ENCODE data around the gene CTDSPL2. TPM values are rescaled to one million over a fixed set of nuclear protein-coding genes. Genes with fewer than 3 reads are reported as not detected.

CTDSPL2 gene
- total and polyA plus RNA-seq, 2 of the 8 experiments (the other 6 are each of a cell fraction or from before 2014, with no cell fraction given) = 25.2 to 64.7 TPM

DNA sequence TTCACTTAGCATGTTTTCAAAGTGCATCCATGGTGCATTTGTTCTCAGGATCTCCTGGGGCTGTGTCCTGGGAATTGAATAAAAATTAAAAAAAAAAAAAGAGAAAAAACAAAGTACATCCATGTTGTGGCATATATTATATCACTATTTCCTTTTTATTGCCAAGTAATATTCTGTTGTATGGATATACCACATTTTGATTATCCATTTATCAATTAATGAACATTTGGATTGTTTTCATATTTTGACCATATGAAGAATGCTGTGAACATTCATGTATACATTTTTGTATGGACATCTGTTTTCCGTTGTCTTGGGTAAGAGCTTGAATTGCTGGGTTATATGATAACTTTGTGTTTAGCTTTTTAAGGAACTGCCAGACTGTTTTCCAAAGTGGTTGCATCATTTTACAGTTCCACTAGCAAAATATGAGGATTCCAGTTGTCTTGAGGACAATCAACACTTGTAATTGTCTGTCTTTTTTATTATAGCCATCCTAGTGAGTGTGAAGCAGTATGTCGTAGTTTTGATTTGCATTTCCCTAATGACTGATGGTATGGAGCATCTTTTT, 44.5 kb downstream of the CTDSPL2 start (continued):
- no peak for TF ChIP-seq CHD7 (IDR thresholded peaks at IDR 0.05; ENCODE audit: insufficient replicate concordance, low read length)
- no peak for TF ChIP-seq ATF3 (IDR thresholded peaks at IDR 0.05; ENCODE audit: insufficient read depth, low read depth, low read length)
- TF ChIP-seq SP4 (IDR thresholded peaks at IDR 0.05; ENCODE audit: low read length) = no peak
- TF ChIP-seq CHD1 (IDR thresholded peaks at IDR 0.05; ENCODE audit: low read depth, low read length) = no peak
- TF ChIP-seq GTF2F1 (IDR thresholded peaks at IDR 0.05; ENCODE audit: borderline replicate concordance, low read depth, low read length) = no peak
- TF ChIP-seq CTBP2 (IDR thresholded peaks at IDR 0.05; ENCODE audit: borderline replicate concordance, insufficient read depth, insufficient read length, low read length) = no peak
- TF ChIP-seq TBP (IDR thresholded peaks at IDR 0.05; ENCODE audit: low read depth, low read length) = no peak
- no peak for TF ChIP-seq PHF8 (conservative IDR thresholded peaks at IDR 0.05; ENCODE audit: low read depth, low read length)
- TF ChIP-seq CHD2 (IDR thresholded peaks at IDR 0.05; ENCODE audit: low read length) = no peak
